HepG2 (cell line): Measurements from ENCODE around the gene TTC23L. TPM values are rescaled to one million over a fixed set of nuclear protein-coding genes. Genes with fewer than 3 reads are reported as not detected.

Experiments
- ATAC-seq: fragments of 200-7000 bp; cut with Tn5 transposase; 3 replicates; pipeline ENCODE4 v1.9.1; 2020; ENCODE audit warnings: mild to moderate bottlenecking, moderate library complexity
- BruUV-seq: library from RNA; stranded (reverse); fragments of 400-500 nt; replicated peaks from 2 replicates; lab custom pipeline; 2021; lab: Mats Ljungman, UMichigan
- CTCF ChIA-PET: fragments of 300-600 bp; formaldehyde crosslinking; extraction: SDS; loops from one replicate; lab custom pipeline; 2021; ENCODE audit warnings: low total read pairs, inconsistent platforms, low intra/inter-chr PET ratio; lab: Yijun Ruan, JAX
- POLR2A ChIA-PET: fragments of 350-600 bp; sonication (Branson Sonifier 250); formaldehyde crosslinking; loops from one replicate; lab custom pipeline; 2020; ENCODE audit warnings: antibody characterized with exemption, inconsistent platforms; lab: Yijun Ruan, JAX
- DNase-seq: peaks from one replicate; pipeline ENCODE4 v3.0.0-alpha.2; 2015; ENCODE audit warnings: low spot score
- FAIRE-seq: peaks from 3 replicates; lab custom pipeline; 2011; peaks lifted over from hg19 to GRCh38; lab: Jason Lieb, UNC
- H2AFZ ChIP-seq: one replicate; pipeline ENCODE4 v1.6.1; 2011; ENCODE audit warnings: low read length, inconsistent platforms
- H3K27ac ChIP-seq: fragments of 300-600 bp; 3 replicates; pipeline ENCODE4 v1.8.0; 2011; ENCODE audit warnings: mixed run types, mild to moderate bottlenecking, mixed read lengths, low read length, inconsistent platforms; ENCODE audit not compliant: insufficient read depth; ENCODE audit errors: extremely low read length
- H3K27me3 ChIP-seq, 2 experiments: fragments of 200-600 bp in 1 of 2; 2 replicates in 1 of 2; 3 replicates in 1 of 2; pipeline versions ENCODE4 v1.6.0 to v1.8.0; 2011; ENCODE audit warnings: low read length in 2 of 2, mild to moderate bottlenecking in 2 of 2, moderate library complexity in 2 of 2, inconsistent platforms in 1 of 2; ENCODE audit not compliant: insufficient read depth in 2 of 2, control insufficient read depth in 1 of 2
- H3K36me3 ChIP-seq, 2 experiments: fragments of 200-600 bp in 1 of 2; replicated peaks in 1 of 2; 2 replicates in 1 of 2; 3 replicates in 1 of 2; pipeline versions ENCODE4 v1.5.1 to v1.8.0; 2011; ENCODE audit warnings: low read length in 2 of 2, inconsistent platforms in 1 of 2; ENCODE audit not compliant: insufficient read depth in 2 of 2, control insufficient read depth in 1 of 2
- H3K4me1 ChIP-seq: 2 replicates; pipeline ENCODE4 v1.5.1; 2012; ENCODE audit warnings: low read length, inconsistent platforms; ENCODE audit not compliant: insufficient read depth
- H3K4me2 ChIP-seq: 2 replicates; pipeline ENCODE4 v1.6.0; 2011; ENCODE audit warnings: low read depth, low read length, inconsistent platforms
- H3K4me3 ChIP-seq, 3 experiments: fragments of 200-600 bp in 1 of 3; sonication (generic), shearing (Covaris generic) in 1 of 3; replicated peaks in 1 of 3; 2 replicates each; pipeline ENCODE4 v1.5.1; 2011 to 2016; ENCODE audit warnings: low read length in 3 of 3, inconsistent platforms in 2 of 3, low read depth in 2 of 3, mild to moderate bottlenecking in 2 of 3, control low read depth in 1 of 3, mixed read lengths in 1 of 3; ENCODE audit not compliant: insufficient read depth in 1 of 3
- H3K79me2 ChIP-seq: one replicate; pipeline ENCODE4 v1.6.1; 2011; ENCODE audit warnings: low read length, inconsistent platforms; ENCODE audit not compliant: insufficient read depth
- H3K9ac ChIP-seq: 2 replicates; pipeline ENCODE4 v1.6.0; 2011; ENCODE audit warnings: mild to moderate bottlenecking, low read depth, low read length, inconsistent platforms; ENCODE audit not compliant: insufficient read depth
- H3K9me3 ChIP-seq: 2 replicates; pipeline ENCODE4 v1.5.1; 2012; ENCODE audit warnings: mild to moderate bottlenecking, low read length
- H4K20me1 ChIP-seq: 2 replicates; pipeline ENCODE4 v1.6.0; 2011; ENCODE audit warnings: inconsistent platforms, mild to moderate bottlenecking, low read length, moderate library complexity; ENCODE audit not compliant: insufficient read depth
- CEBPB ChIP-seq: IDR thresholded peaks from 2 replicates; pipeline ENCODE4 v1.6.1; 2011; ENCODE audit warnings: low read depth, low read length, improper control_type of control experiment, borderline replicate concordance
- CEBPG ChIP-seq: IDR thresholded peaks from 2 replicates; pipeline ENCODE4 v1.6.1; 2016
- FOXJ3 ChIP-seq: sonication (generic); formaldehyde crosslinking; IDR thresholded peaks from 2 replicates; pipeline ENCODE4 v1.4.0; 2020; ENCODE audit warnings: missing genetic modification reagents, mild to moderate bottlenecking, borderline replicate concordance
- GPBP1L1 ChIP-seq: sonication (generic); formaldehyde crosslinking; IDR thresholded peaks from 2 replicates; pipeline ENCODE4 v1.5.0; 2020; ENCODE audit warnings: mild to moderate bottlenecking, missing genetic modification reagents
- HNF4A ChIP-seq: sonication (generic); formaldehyde crosslinking; IDR thresholded peaks from 2 replicates; pipeline ENCODE4 v1.4.0; 2020; ENCODE audit warnings: missing genetic modification reagents
- ZNF282 ChIP-seq: fragments of 450-650 bp; IDR thresholded peaks from 2 replicates; pipeline ENCODE4 v1.6.1; 2018; ENCODE audit not compliant: partially characterized antibody
- ZNF574 ChIP-seq: sonication (generic); formaldehyde crosslinking; IDR thresholded peaks from 2 replicates; pipeline ENCODE4 v1.4.0; 2020; ENCODE audit warnings: missing genetic modification reagents
- WGBS: methylation state at CpG from one replicate; pipeline ENCODE4 v1.1.6; 2017; ENCODE audit warnings: low lambda C conversion rate; 5-methylcytosine and 5-hydroxymethylcytosine counted together
- in situ Hi-C: cut with HindIII; loops from 2 replicates; pipeline ENCODE4 v1.10.0; 2017; ENCODE audit warnings: low pct_unique_long_range_greater_than_20kb; ENCODE audit not compliant: extremely low pct_ligation_motif_present
- intact Hi-C: fragments of 100-400 bp; cut with micrococcal nuclease; formaldehyde crosslinking; loops from one replicate; pipeline ENCODE4 v1.10.0; 2022; ENCODE audit not compliant: unreplicated experiment
- polyA plus RNA-seq, 8 experiments: library from polyadenylated mRNA; depleted of rRNA in 3 of 8; stranded (reverse) in 7 of 8; unstranded in 1 of 8; fragments of >200 nt; fragmentation: Illumina TruSeq in 4 of 8; extraction: Trizol in 4 of 8; gene quantifications; 2 replicates each; pipeline versions ENCODE4 v1.2.1 to v1.2.3, GENCODE V29; 2011 to 2016; ENCODE audit warnings: low read depth in 4 of 8, missing spikeins in 1 of 8, mixed read lengths in 1 of 8; ENCODE audit not compliant: insufficient read depth in 1 of 8
- total RNA-seq, 5 experiments: library from RNA; depleted of rRNA; stranded (reverse); fragments of >200 nt; fragmentation: Illumina TruSeq; extraction: Trizol; gene quantifications; 2 replicates each; pipeline ENCODE4 v1.2.3, GENCODE V29; 2016; ENCODE audit warnings: low read depth in 1 of 5

Gene TTC23L
- total and polyA plus RNA-seq, 2 of the 13 experiments (the other 11 are each of a cell fraction or from before 2014, with no cell fraction given): 0.37 to 1.4 TPM

- TF ChIP-seq ZNF574 (peak; percentile 52; the same call in 1 of the 2 replicates), FOXJ3 (CRISPR knock-in tag) (no peak), CEBPG (CRISPR knock-in tag) (peak; percentile 40; the same call in 1 of the 2 replicates), ZNF282 (no peak), CEBPB (peak; percentile 64)
- DNase-seq (no peak), FAIRE-seq (no peak), ATAC-seq (no peak)
- no peaks in the 10 kb centered on the region for H3K36me3 ChIP-seq
- no peak overlapping the region for H3K4me3 ChIP-seq
- intact Hi-C loops (no loop called here), in situ Hi-C loops (no loop called here)
- 60% methylated on average over 2 of the region's 2 CpGs for WGBS
- no peaks in the 10 kb centered on the region for H3K79me2 ChIP-seq
- no peak overlapping the region for H3K27ac ChIP-seq
- H3K9me3 ChIP-seq: no peaks in the 10 kb centered on the region
- no peaks in the 10 kb centered on the region; a peak in 1 of 5 replicates for H3K27me3 ChIP-seq
- H3K4me2 ChIP-seq: no peak overlapping the region
- no TSS peak for BruUV-seq
- H3K9ac ChIP-seq: no peak overlapping the region
- no peaks in the 10 kb centered on the region for H4K20me1 ChIP-seq
- ChIA-PET POLR2A (no interaction called here), CTCF (no interaction called here)
- H2AFZ ChIP-seq: no peak overlapping the region
- H3K4me1 ChIP-seq: peaks cover 10% of the 10 kb centered on the region
These were observed 19.8 kb downstream of the TTC23L start for GRCh38 chr5:34858790-34859189.

GRCh38 chr5:34859253-34859652 is 20.3 kb downstream of the TTC23L start:
- WGBS: 31% methylated on average over 4 of the region's 5 CpGs
- ChIA-PET POLR2A (no interaction called here), CTCF (no interaction called here)
- FAIRE-seq (no peak), ATAC-seq (no peak), DNase-seq (peak; percentile 15)
- no peaks in the 10 kb centered on the region for H3K79me2 ChIP-seq
- no TSS peak for BruUV-seq
- no peak overlapping the region for H3K4me3 ChIP-seq
- no peak overlapping the region for H3K4me2 ChIP-seq
- TF ChIP-seq GPBP1L1 (no peak), HNF4A (peak; percentile 51)
- intact Hi-C loops (no loop called here), in situ Hi-C loops (no loop called here)
- no peaks in the 10 kb centered on the region for H3K9me3 ChIP-seq
- no peaks in the 10 kb centered on the region for H4K20me1 ChIP-seq
- H3K36me3 ChIP-seq: no peaks in the 10 kb centered on the region
- H2AFZ ChIP-seq: no peak overlapping the region
- H3K27me3 ChIP-seq: no peaks in the 10 kb centered on the region; a peak in 1 of 5 replicates
- no peak overlapping the region for H3K27ac ChIP-seq
- H3K9ac ChIP-seq: no peak overlapping the region
- peaks cover 10% of the 10 kb centered on the region for H3K4me1 ChIP-seq
